HCT116 (cell line): ENCODE results near the gene ARHGAP23.

Experiments used
- EZH2phosphoT487 ChIP-seq: fragments of 200-600 bp; IDR thresholded peaks from 2 replicates; pipeline ENCODE4 v1.6.1; 2018; ENCODE audit warnings: antibody characterized with exemption, borderline replicate concordance
- TF ChIP-seq, protein P1 (sequence below), 3 experiments: fragments of 200-600 bp in 1 of 3; sonication (generic) in 1 of 3; IDR thresholded peaks in 2 of 3; conservative IDR thresholded peaks in 1 of 3; 2 replicates each; pipeline ENCODE4 v1.5.1; 2012 to 2017; ENCODE audit warnings: low read depth in 2 of 3, low read length in 2 of 3, antibody characterized with exemption in 1 of 3, borderline replicate concordance in 1 of 3, control low read depth in 1 of 3, mild to moderate bottlenecking in 1 of 3, mixed read lengths in 1 of 3, mixed run types in 1 of 3, moderate library complexity in 1 of 3; ENCODE audit not compliant: insufficient read depth in 1 of 3

GRCh38 chr17:38451840-38452529 is 23.7 kb downstream of the ARHGAP23 start:
- no peak for TF ChIP-seq EZH2phosphoT487
- TF ChIP-seq, protein P1, sequence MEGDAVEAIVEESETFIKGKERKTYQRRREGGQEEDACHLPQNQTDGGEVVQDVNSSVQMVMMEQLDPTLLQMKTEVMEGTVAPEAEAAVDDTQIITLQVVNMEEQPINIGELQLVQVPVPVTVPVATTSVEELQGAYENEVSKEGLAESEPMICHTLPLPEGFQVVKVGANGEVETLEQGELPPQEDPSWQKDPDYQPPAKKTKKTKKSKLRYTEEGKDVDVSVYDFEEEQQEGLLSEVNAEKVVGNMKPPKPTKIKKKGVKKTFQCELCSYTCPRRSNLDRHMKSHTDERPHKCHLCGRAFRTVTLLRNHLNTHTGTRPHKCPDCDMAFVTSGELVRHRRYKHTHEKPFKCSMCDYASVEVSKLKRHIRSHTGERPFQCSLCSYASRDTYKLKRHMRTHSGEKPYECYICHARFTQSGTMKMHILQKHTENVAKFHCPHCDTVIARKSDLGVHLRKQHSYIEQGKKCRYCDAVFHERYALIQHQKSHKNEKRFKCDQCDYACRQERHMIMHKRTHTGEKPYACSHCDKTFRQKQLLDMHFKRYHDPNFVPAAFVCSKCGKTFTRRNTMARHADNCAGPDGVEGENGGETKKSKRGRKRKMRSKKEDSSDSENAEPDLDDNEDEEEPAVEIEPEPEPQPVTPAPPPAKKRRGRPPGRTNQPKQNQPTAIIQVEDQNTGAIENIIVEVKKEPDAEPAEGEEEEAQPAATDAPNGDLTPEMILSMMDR (IDR thresholded peaks at IDR 0.05 in 2 of 3, conservative IDR thresholded peaks at IDR 0.05 in 1 of 3; ENCODE audit: borderline replicate concordance in 1 of 3, insufficient read depth in 1 of 3, low read depth in 2 of 3, low read length in 2 of 3), result no peak
